Fibroblast of pulmonary artery (primary cell): ENCODE results near the gene TM4SF1.

ENCODE experiments used
- DNase-seq: peaks from one replicate; pipeline ENCODE4 v3.0.0-alpha.2; 2010; ENCODE audit warnings: low read depth
- H3K4me3 ChIP-seq: replicated peaks from 2 replicates; pipeline ENCODE4 v1.5.1; 2011; ENCODE audit warnings: low read depth, mild to moderate bottlenecking, control low read depth, low read length, moderate library complexity
- CTCF ChIP-seq: IDR thresholded peaks from 2 replicates; pipeline ENCODE4 v1.5.1; 2011; ENCODE audit warnings: mild to moderate bottlenecking, control low read depth, low read length, inconsistent platforms; ENCODE audit errors: missing control alignments

TM4SF1 gene

GRCh38 chr3:149388531-149389417, 11.3 kb upstream of the TM4SF1 start:
- no peak for DNase-seq
- TF ChIP-seq CTCF: no peak
- no peak overlapping the region for H3K4me3 ChIP-seq

GRCh38 chr3:149388001-149388440, 10.6 kb upstream of the TM4SF1 start:
- peak; percentile 91 for DNase-seq
- no peak for TF ChIP-seq CTCF
- H3K4me3 ChIP-seq: no peak overlapping the region

GRCh38 chr3:149386299-149386606, 8.8 kb upstream of the TM4SF1 start:
- H3K4me3 ChIP-seq: no peak overlapping the region
- no peak for TF ChIP-seq CTCF

GRCh38 chr3:149385617-149386298, 8.3 kb upstream of the TM4SF1 start:
- TF ChIP-seq CTCF: no peak
- no peak overlapping the region for H3K4me3 ChIP-seq
- DNase-seq: no peak

More at GRCh38 chr3:149386299-149386606, 8.8 kb upstream of the TM4SF1 start:
- no peak for DNase-seq

GRCh38 chr3:149384911-149385321, 7.5 kb upstream of the TM4SF1 start:
- DNase-seq: peak; percentile 86
- H3K4me3 ChIP-seq: no peak overlapping the region
- no peak for TF ChIP-seq CTCF

- no peak for TF ChIP-seq CTCF
- H3K4me3 ChIP-seq: no peak overlapping the region
- DNase-seq: no peak
Measured at GRCh38 chr3:149384167-149384566, 6.7 kb upstream of the TM4SF1 start.
